ENCODE data around the gene TRPT1.

Gene TRPT1

GRCh38 chr11:64229090-64229743, 3.2 kb upstream of the TRPT1 start:
- no peak for DNase-seq

DNA sequence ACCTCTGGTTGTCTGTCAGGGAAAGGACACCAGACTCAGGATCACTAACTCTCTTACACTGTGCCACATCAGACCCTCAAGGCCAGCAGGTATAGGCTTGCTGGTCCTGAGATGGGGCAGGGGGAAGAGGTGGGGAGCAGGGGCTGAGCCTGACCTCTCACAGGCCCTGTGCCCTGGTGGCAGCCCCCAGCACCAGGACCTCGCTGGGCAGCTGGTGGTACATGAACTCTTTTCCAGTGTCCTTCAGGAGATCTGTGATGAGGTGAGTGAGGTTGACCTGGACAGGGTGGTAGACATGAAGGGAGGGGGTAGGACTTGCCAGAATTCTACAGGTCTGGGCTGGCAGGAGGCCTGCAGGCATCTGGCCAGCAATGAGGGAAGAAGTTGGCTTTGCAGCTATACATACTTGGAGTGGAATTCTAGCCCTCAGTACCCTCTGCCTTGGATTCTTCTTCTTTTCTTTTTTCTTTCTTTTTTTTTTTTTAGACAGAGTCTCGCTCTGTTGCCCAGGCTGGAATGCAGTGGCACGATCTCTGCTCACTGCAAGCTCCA, 1.5 kb upstream of the TRPT1 start:
- no peak for DNase-seq

- no peak for DNase-seq
These were observed 593 bp upstream of the TRPT1 start for GRCh38 chr11:64226507-64227051.

- no peak for DNase-seq
These were observed 937 bp downstream of the TRPT1 start for GRCh38 chr11:64224891-64225607.

GRCh38 chr11:64224151-64224890, 1.7 kb downstream of the TRPT1 start:
- DNase-seq: no peak

- no peak for DNase-seq
These were observed 2.9 kb downstream of the TRPT1 start for GRCh38 chr11:64223001-64223651.

- DNase-seq: no peak
These were observed 3.4 kb downstream of the TRPT1 start for GRCh38 chr11:64222651-64223000.

DNA sequence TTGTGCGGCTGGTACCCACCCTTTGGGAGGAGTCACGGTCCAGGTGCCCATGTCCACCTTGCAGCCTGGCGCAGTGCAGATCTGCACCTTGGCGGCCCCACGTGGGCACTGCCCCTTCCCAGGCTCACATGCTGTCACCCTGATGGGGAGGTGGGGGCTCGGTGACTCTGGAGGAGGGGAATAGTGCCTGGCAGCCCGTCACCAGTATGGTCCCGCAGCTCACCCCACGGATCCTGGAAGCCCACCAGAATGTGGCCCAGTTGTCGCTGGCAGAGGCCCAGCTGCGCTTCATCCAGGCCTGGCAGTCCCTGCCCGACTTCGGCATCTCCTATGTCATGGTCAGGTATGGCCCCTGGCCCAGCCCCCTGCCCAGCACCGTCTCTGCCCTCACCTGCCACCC, 5.2 kb downstream of the TRPT1 start:
- DNase-seq: no peak

DNA sequence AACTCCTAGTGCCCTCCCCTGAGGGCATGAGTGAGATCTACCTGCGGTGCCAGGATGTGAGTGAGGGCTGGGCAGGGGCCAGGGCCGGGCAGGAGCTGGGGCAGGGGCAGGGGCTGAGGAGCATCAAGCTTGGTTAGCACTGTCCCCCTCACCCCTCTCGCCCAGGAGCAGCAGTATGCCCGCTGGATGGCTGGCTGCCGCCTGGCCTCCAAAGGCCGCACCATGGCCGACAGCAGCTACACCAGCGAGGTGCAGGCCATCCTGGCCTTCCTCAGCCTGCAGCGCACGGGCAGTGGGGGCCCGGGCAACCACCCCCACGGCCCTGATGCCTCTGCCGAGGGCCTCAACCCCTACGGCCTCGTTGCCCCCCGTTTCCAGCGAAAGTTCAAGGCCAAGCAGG, 5.7 kb downstream of the TRPT1 start:
- no peak for DNase-seq

DNA sequence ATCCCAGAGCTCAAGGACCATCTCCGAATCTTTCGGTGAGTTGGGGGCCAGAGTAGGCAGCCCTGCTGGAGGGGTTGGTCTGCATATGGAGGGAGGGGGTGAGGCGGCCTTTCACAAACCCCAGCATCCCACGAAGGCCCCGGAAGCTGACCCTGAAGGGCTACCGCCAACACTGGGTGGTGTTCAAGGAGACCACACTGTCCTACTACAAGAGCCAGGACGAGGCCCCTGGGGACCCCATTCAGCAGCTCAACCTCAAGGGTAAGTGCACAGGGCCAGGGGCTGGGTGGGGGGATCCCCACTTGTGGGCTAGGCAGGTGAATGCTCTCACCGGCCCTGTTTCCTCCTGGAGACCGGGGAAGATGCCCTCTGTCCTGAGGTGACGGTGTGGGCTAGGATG, 6.2 kb downstream of the TRPT1 start:
- no peak for DNase-seq

DNA sequence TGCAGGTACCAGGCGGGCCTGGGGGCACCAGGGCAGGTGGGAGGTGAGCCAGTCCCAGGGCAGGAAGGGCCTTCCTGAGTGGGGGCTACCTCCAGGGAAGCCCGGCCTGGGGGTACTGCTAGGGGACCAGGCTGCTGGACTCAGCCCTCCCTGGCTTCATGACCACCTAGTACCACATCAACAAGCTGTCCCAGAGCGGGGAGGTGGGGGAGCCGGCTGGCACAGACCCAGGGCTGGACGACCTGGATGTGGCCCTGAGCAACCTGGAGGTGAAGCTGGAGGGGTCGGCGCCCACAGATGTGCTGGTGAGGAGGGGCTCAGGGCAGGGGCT, 6.7 kb downstream of the TRPT1 start:
- no peak for DNase-seq

DNA sequence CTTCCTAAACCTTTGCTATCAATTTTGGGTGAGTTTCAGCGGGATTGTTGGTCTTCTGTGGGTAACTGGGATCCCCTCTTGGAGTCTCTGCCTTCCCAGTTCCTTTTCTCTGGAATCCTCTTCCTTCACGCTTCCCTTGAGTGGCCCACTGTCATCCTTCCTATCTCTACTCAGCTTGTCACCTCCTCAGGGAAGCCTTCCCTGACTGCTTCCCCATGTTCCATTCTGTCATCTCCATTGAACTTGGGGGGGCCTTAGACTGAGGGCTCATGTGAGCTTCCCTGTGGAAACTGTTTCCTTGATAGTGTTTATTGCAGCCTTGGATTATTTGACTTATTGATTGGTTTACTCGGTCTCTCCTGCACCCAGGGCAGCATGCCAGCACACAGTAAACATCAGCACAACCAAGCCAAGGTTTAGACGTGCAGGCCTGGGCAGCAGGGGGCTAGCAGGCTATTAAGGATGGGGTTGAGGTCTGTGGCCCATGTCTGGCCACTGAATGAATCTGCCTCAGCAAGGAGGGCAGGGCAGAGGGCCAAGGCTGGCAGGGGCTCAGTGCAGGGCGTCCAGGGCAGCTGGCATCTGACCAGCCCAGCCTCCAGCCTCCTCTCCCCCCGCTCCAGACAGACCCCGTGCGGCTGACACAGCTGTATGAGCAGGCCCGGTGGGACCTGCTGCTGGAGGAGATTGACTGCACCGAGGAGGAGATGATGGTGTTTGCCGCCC, 7.2 kb downstream of the TRPT1 start:
- DNase-seq: no peak

DNA sequence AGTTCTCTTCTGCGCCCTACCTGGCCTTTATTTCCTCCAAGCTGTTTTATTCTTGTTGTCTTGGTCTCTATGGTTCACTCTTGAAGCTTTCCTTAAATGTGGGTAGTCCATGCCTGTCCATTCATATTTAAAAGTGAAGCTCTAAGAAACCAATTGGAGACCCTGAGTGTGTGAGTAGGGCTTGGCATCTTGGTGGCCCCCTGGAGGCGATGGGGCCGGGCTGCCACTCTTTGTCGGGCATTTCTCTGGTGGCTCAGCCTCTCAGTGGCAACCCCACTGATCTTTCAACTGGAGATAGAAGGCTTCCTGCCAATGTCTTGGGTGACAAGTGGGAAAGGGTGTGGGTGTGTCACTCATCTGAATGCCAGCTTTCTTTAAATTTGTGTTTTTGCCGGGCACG, 9.1 kb downstream of the TRPT1 start:
- DNase-seq: no peak

DNA sequence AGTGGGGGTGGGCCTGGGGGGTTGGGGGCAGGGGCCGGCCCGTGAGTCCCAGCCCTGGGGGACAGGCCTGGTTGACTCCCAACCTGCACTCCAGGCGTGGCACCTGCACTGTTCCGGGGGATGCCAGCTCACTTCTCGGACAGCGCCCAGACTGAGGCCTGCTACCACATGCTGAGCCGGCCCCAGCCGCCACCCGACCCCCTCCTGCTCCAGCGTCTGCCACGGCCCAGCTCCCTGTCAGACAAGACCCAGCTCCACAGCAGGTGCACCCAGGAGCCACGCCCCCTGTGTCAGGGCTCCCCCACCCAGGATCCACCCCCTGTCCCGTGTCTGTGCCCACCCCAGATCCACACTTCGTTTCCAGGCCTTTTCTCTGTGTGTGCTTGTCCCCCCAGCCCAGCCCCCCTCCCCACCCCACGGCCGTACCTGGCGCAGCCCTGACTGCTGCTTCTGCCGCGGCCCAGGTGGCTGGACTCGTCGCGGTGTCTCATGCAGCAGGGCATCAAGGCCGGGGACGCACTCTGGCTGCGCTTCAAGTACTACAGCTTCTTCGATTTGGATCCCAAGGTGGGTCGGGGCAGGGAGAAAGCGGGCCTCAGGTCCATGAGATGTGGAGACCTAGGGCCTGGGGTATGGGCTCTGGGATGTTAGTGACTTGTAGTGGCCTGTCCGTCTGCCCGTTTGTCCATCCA, 14.7 kb downstream of the TRPT1 start:
- no peak for DNase-seq

DNA sequence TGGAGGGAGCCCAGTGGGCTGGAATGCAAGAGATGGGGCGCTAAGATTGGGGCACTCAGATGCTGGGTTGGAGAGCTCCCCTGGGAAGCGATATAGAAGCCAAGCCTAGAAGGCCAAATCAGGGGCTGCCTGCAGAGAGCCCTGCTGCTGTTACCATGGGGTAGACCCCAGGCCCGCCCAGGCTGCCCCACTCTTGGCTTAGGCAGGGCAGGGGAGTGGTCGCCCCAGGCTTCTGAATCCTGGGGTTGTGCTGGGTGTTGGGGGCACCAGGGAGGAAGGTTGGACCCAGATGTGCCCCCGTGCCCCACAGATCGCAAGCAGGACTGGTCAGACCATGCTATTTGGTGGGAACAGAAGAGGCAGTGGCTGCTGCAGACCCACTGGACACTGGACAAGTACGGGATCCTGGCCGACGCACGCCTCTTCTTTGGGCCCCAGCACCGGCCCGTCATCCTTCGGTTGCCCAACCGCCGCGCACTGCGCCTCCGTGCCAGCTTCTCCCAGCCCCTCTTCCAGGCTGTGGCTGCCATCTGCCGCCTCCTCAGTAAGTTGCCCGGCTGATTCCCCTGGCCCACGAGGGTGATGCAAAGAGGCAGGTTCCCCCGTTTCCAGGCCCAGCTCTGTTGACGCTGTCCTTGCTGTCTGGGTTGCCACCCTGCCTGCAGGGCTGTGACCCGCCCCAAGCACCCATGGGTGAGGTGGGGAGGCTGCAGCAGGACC, 15.5 kb downstream of the TRPT1 start:
- DNase-seq: no peak

DNA sequence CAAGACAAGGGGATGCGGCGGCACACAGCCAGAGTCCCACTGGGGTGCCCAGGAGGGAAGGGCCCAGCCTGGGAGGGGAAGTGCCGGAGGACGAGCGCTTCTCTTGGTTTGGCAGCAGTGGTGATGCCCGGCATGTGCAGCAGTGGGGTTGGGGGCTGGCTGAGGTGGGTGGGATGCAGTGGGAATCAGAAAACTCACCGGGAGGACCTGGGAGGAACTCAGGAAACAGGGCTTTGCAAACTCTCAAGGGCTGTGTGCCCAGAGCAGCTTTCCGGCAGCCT, 16.5 kb downstream of the TRPT1 start:
- DNase-seq: no peak

- peak; percentile 29 for DNase-seq
These were observed 17.0 kb downstream of the TRPT1 start for GRCh38 chr11:64208796-64209562.

- DNase-seq: no peak
These were observed 17.7 kb downstream of the TRPT1 start for GRCh38 chr11:64208086-64208795.

DNA sequence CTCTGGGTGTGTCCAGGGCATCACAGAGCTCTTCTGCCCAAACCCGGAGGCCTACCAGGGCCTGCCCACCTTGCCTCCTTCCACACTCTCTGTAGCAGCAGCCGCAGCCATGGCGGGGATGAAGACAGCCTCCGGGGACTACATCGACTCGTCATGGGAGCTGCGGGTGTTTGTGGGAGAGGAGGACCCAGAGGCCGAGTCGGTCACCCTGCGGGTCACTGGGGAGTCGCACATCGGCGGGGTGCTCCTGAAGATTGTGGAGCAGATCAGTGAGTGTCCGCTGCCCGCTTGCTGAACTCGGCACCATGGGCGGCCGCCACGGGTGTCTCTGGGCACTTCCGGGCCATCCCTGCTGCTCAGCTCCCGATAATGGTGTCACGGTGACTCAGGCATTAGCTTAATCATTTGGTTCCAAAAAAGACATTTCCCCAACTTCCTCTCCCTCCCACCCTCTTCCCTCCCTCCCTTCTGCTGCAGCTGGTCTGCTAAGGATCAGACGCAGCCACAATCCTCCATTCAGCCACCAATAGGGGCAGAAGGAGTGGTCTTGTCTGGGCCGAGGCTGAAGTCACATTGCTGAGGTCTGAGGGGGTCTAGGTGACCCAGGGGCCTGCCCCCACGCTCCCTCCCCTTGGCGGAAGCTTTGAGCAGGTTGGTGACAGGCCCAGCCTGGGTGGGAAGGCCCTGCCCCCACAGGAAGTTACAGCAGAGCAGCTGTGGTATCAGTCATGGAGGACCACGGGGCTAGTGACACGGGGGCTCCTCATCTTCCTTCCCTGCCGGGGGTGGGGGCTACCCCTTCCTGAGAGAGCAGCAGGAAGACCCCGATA, 18.5 kb downstream of the TRPT1 start:
- no peak for DNase-seq
